Type B pancreatic cell (in vitro differentiated cells): Measurements from ENCODE around the gene PRRC2C. TPM values are rescaled to one million over a fixed set of nuclear protein-coding genes. Genes with fewer than 3 reads are reported as not detected.

ENCODE experiments used
- DNase-seq: peaks from one replicate; pipeline ENCODE4 v3.0.0; 2021; ENCODE audit warnings: mixed read lengths; ENCODE audit not compliant: unreplicated experiment; ENCODE audit errors: extremely low spot score
- H3K27ac Mint-ChIP-seq: 2 replicates; pipeline ENCODE4 v1.8.0; 2021; ENCODE audit warnings: mild to moderate bottlenecking, mixed read lengths
- H3K27me3 Mint-ChIP-seq: 2 replicates; pipeline ENCODE4 v1.8.0; 2021; ENCODE audit warnings: mixed read lengths
- H3K36me3 Mint-ChIP-seq: 2 replicates; pipeline ENCODE4 v1.8.0; 2021; ENCODE audit warnings: mixed read lengths
- H3K4me1 Mint-ChIP-seq: one replicate; pipeline ENCODE4 v1.8.0; 2021; ENCODE audit warnings: mixed read lengths; ENCODE audit not compliant: unreplicated experiment
- H3K4me3 Mint-ChIP-seq: 2 replicates; pipeline ENCODE4 v1.8.0; 2021; ENCODE audit warnings: mild to moderate bottlenecking, mixed read lengths
- H3K9me3 Mint-ChIP-seq: 2 replicates; pipeline ENCODE4 v1.8.0; 2021; ENCODE audit warnings: mixed read lengths
- total RNA-seq: library from RNA; stranded (reverse); gene quantifications from 2 replicates; pipeline ENCODE4 v1.2.1, GENCODE V29; 2021; ENCODE audit warnings: low replicate concordance
- TF ChIP-seq, protein P1 (sequence below): fragments of 200-600 bp; sonication (generic); conservative IDR thresholded peaks from 2 replicates; pipeline ENCODE4 v1.5.0; 2021; ENCODE audit warnings: antibody characterized with exemption, mild to moderate bottlenecking

The PRRC2C gene
- total RNA-seq, 1 donor from 2014 or later = 172 TPM

DNA sequence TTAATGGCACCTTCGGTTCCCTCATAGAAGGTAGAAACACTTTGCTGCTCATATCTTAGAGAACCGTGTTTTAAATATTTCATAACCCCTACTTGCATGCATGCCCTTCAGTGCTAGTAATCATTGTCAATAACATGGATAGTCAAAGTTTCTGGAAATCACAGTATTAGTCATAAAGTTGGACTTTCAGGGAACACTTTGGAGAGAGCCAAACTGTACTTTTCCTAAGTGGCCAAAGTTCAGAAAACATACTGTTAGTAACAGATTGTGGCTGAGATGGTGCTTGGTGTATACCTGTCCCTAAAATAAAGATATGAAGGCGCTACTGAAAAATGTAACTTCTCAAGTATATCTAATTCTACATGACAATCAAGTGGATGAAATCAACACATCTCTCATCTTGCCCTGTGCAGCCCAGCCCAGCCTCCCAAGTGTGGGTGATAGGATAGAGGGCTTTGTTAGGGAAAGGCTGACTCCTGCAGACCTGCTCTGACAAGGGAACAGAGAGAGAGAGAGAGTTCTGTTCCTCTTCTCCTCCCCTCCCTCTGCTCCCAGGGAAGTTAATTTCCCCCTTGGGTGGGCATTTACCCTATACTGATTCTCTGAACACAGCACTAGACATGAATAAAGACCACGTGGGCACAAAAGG lies 152.7 kb downstream of the PRRC2C start:
- Mint-ChIP-seq H3K27me3 (peaks cover 5% of the 10 kb centered on the region), H3K9me3 (no peaks in the 10 kb centered on the region), H3K4me1 (peaks cover 6% of the 10 kb centered on the region), H3K36me3 (no peaks in the 10 kb centered on the region), H3K27ac (no peak overlapping the region), H3K4me3 (no peak overlapping the region)
- TF ChIP-seq, protein P1, sequence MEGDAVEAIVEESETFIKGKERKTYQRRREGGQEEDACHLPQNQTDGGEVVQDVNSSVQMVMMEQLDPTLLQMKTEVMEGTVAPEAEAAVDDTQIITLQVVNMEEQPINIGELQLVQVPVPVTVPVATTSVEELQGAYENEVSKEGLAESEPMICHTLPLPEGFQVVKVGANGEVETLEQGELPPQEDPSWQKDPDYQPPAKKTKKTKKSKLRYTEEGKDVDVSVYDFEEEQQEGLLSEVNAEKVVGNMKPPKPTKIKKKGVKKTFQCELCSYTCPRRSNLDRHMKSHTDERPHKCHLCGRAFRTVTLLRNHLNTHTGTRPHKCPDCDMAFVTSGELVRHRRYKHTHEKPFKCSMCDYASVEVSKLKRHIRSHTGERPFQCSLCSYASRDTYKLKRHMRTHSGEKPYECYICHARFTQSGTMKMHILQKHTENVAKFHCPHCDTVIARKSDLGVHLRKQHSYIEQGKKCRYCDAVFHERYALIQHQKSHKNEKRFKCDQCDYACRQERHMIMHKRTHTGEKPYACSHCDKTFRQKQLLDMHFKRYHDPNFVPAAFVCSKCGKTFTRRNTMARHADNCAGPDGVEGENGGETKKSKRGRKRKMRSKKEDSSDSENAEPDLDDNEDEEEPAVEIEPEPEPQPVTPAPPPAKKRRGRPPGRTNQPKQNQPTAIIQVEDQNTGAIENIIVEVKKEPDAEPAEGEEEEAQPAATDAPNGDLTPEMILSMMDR = no peak
- no peak for DNase-seq

DNA sequence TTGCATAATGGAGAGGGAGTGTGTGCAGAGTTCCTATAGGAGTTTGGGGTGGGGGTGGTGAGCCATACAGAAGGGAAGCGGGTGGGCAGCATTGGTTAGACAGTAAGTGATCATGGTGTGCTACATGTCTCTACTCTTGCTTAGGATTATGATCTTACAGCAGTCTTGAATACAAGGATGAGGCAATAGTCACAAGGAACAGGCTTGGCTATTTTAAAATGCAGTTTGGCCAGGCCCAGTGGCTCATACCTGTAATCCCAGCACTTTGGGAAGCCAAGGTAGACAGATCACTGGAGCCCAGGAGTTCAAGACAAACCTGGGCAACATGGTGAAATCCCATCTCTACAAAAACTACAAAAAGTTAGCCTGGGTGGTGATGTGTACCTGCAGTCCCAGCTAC lies 154.9 kb downstream of the PRRC2C start:
- Mint-ChIP-seq H3K9me3 (no peaks in the 10 kb centered on the region), H3K27ac (peak overlapping the region; percentile 16), H3K4me3 (no peak overlapping the region), H3K4me1 (peaks cover 11% of the 10 kb centered on the region), H3K36me3 (no peaks in the 10 kb centered on the region), H3K27me3 (peaks cover 4% of the 10 kb centered on the region)
- TF ChIP-seq, protein P1 = no peak
- no peak for DNase-seq

DNA sequence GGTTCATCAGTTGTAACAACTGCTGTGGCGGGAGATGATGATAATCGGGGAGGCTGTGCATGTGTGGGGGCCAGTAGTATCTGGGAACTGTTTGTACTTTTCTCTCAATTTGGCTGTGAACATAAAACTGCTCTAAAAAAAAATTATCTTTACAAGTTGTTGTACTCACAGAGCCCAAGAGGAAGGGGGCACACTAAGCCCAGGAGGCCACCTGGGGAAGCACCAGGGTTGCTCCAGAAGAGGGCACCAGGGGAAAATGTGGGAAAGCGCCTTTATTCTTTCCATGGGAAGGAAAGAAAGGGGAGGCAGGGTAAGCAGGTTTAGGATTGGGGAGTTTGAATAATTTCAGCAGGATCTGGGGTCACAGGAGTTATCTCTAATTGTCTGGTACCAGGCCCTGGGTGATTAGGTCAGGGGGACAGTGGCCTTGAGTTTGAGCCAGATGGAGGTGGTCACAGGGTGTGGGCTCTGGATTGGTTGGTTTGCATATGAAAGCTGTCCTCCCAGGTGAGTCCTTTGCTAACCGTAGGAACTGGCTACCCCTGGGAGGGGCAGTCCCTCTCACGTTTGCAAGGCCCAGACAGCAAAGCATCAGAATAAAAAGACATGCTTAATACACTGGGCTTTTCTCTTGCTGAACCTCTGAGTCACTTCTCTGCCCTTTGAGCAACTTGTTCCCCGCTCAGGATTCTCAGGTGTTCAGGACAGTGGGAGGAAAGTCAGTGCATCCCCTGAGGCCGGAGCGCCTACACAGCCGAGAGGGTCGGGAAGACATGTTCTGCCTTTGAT lies 155.9 kb downstream of the PRRC2C start:
- no peak overlapping the region for H3K4me3 Mint-ChIP-seq
- no peaks in the 10 kb centered on the region for H3K36me3 Mint-ChIP-seq
- no peak overlapping the region for H3K27ac Mint-ChIP-seq

DNA sequence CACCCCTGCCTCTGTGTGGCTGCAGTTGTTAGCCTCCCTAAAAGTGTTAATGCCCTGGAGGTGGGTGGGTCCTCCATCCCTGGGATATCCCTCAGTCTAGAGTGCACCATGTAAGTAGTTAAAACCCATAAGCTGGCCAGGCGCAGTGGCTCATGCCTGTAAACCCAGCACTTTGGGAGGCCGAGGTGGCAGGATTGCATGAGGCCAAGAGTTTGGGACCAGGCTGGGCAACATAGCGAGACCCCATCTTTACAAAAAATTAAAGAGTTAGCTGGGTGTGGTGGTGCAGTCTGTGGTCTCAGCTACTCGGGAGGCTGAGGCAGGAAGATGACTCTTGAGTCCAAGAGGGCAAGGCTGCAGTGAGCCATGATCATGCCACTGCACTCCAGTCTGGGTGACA lies 156.9 kb downstream of the PRRC2C start:
- no peak for DNase-seq
- Mint-ChIP-seq H3K4me3 (no peak overlapping the region), H3K9me3 (no peaks in the 10 kb centered on the region), H3K36me3 (no peaks in the 10 kb centered on the region), H3K27ac (no peak overlapping the region), H3K27me3 (peaks cover 4% of the 10 kb centered on the region), H3K4me1 (peaks cover 11% of the 10 kb centered on the region)
- TF ChIP-seq, protein P1 = no peak

More for the DNA sequence above, 155.9 kb downstream of the PRRC2C start:
- Mint-ChIP-seq H3K9me3 (no peaks in the 10 kb centered on the region), H3K27me3 (peaks cover 4% of the 10 kb centered on the region), H3K4me1 (peaks cover 11% of the 10 kb centered on the region)
- no peak for DNase-seq
- TF ChIP-seq, protein P1 = no peak

Other genes with a start within 250 kb of the PRRC2C start
- gene FMO1, start 237.0 kb upstream of the PRRC2C start, total RNA-seq = 0.74 and 1.8 TPM in 2 replicates
- 1.6 and 2.5 TPM in 2 replicates for gene FMO4, start 171.3 kb upstream of the PRRC2C start, total RNA-seq
- gene MYOCOS, start 136.7 kb downstream of the PRRC2C start, total RNA-seq = not detected in 2 replicates
- gene MYOC, start 167.2 kb downstream of the PRRC2C start, total RNA-seq = not detected in 2 replicates